ENCODE data around the gene BHMT.

BHMT gene

GRCh38 chr5:79111387-79111959, at the start of gene BHMT:
Gene BHMT (plus strand): TSS chr5:79111809. CDS start chr5:79111886, 77 bp downstream.
- no peak for DNase-seq

GRCh38 chr5:79062436-79062835, 49.2 kb upstream of the BHMT start:
- DNase-seq = no peak

GRCh38 chr5:79069488-79070349, 41.9 kb upstream of the BHMT start, which contains the start of the genes BHMT2 and DMGDH:
Gene BHMT2 (plus strand): TSS chr5:79069767. CDS start chr5:79069783, 16 bp downstream.
Gene DMGDH (minus strand): TSS chr5:79069674. CDS start chr5:79069620, 54 bp downstream.
- DNase-seq = no peak

GRCh38 chr5:79070350-79070667, 41.3 kb upstream of the BHMT start:
- no peak for DNase-seq

- no peak for DNase-seq
These were observed 37.0 kb upstream of the BHMT start for GRCh38 chr5:79074641-79075040.

GRCh38 chr5:79075646-79076426, 35.8 kb upstream of the BHMT start:
- DNase-seq = no peak

- no peak for DNase-seq
These were observed 34.8 kb upstream of the BHMT start for GRCh38 chr5:79076819-79077218.

GRCh38 chr5:79077680-79078365, 33.8 kb upstream of the BHMT start:
- DNase-seq = no peak

GRCh38 chr5:79080804-79081203, 30.8 kb upstream of the BHMT start:
- no peak for DNase-seq

- DNase-seq = no peak
These were observed 29.8 kb upstream of the BHMT start for GRCh38 chr5:79081779-79082178.

GRCh38 chr5:79086116-79086515, 25.5 kb upstream of the BHMT start:
- DNase-seq = no peak

- no peak for DNase-seq
These were observed 23.1 kb upstream of the BHMT start for GRCh38 chr5:79088507-79088906.

- DNase-seq = no peak
These were observed 20.5 kb upstream of the BHMT start for GRCh38 chr5:79091064-79091463.

GRCh38 chr5:79093762-79094161, 17.8 kb upstream of the BHMT start:
- peak; percentile 85 for DNase-seq

- DNase-seq = no peak
These were observed 5.7 kb upstream of the BHMT start for GRCh38 chr5:79105868-79106267.

GRCh38 chr5:79107020-79107796, 4.4 kb upstream of the BHMT start:
- DNase-seq = no peak

GRCh38 chr5:79108086-79108485, 3.5 kb upstream of the BHMT start:
- no peak for DNase-seq

GRCh38 chr5:79108792-79109191, 2.8 kb upstream of the BHMT start:
- DNase-seq = no peak

- DNase-seq = no peak
These were observed 1.8 kb upstream of the BHMT start for GRCh38 chr5:79109527-79110492.

GRCh38 chr5:79111960-79112702, 522 bp downstream of the BHMT start:
- no peak for DNase-seq
